HG03039 (cell line): Measurements from ENCODE around the gene VTA1.

Experiments used
- ATAC-seq: cut with Tn5 transposase; IDR thresholded peaks from one replicate; pipeline ENCODE4 v1.9.1; 2021; ENCODE audit warnings: mild to moderate bottlenecking, moderate library complexity; ENCODE audit not compliant: unreplicated experiment

Gene VTA1

GRCh38 chr6:142260748-142261147, 113.7 kb downstream of the VTA1 start:
- ATAC-seq, result no peak

GRCh38 chr6:142262231-142262630, 115.2 kb downstream of the VTA1 start:
- no peak for ATAC-seq

GRCh38 chr6:142265476-142265875, 118.4 kb downstream of the VTA1 start:
- ATAC-seq, result no peak

GRCh38 chr6:142266060-142266459, 119.0 kb downstream of the VTA1 start:
- ATAC-seq, result no peak

GRCh38 chr6:142271476-142271875, 124.4 kb downstream of the VTA1 start:
- no peak for ATAC-seq
